Fibroblast of the aortic adventitia (primary cell): ENCODE data around the gene HYAL3. TPM values are rescaled to one million over a fixed set of nuclear protein-coding genes. Genes with fewer than 3 reads are reported as not detected.
"Not testable (repeated sequence)": the region's sequence is repeated elsewhere in the genome, so short reads cannot be mapped to it uniquely, and the experiment has no call there.

Experiments
- DNase-seq: peaks from one replicate; pipeline ENCODE4 v3.0.0-alpha.2; 2010; ENCODE audit warnings: low read depth
- H3K4me3 ChIP-seq: 2 replicates; pipeline ENCODE4 v1.5.1; 2011; ENCODE audit warnings: low read depth, mild to moderate bottlenecking, control low read depth, low read length, moderate library complexity
- total RNA-seq: library from RNA; depleted of rRNA; stranded (reverse); fragments of >200 nt; gene quantifications from 2 replicates; pipeline ENCODE4 v1.2.3, GENCODE V29; 2012; ENCODE audit warnings: low replicate concordance
- TF ChIP-seq, protein P1 (sequence below): IDR thresholded peaks from 2 replicates; pipeline ENCODE4 v1.5.1; 2011; ENCODE audit warnings: mild to moderate bottlenecking, low read length, control low read depth, inconsistent platforms; ENCODE audit not compliant: insufficient read depth

The HYAL3 gene
- total RNA-seq, 1 donor = 3.1 TPM

DNA sequence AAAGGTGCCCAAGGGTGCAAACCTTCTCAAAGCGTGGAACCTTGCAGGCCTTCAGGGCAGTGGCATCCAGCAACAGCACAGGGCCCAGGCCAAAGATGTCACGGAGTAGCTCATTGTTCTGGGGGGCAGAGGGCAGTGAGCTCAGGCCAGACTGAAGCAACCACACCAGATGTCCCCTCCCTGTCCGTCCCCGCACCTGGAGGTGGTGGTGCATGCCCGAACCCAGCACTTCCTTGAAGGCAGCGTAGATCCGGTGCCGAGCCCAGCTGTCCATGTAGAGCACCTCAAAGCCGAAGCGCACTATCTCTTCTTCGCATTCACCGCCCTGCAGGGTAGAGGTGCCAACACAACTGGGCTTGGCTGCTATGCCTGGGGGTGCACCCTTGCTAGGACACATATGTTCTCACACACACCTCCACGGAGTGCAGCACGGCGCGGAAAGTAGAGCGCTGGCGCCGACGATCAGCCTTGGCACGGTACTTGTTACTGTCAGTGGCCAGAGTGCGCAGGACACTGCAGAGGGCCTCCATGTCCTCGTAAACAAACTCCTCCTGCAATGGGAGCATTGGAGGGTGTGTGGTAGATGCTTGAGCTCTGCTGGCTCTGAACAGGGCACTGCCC is 10.7 kb downstream of the HYAL3 start:
- no peak for DNase-seq
- H3K4me3 ChIP-seq = no peak overlapping the region
- TF ChIP-seq, protein P1, sequence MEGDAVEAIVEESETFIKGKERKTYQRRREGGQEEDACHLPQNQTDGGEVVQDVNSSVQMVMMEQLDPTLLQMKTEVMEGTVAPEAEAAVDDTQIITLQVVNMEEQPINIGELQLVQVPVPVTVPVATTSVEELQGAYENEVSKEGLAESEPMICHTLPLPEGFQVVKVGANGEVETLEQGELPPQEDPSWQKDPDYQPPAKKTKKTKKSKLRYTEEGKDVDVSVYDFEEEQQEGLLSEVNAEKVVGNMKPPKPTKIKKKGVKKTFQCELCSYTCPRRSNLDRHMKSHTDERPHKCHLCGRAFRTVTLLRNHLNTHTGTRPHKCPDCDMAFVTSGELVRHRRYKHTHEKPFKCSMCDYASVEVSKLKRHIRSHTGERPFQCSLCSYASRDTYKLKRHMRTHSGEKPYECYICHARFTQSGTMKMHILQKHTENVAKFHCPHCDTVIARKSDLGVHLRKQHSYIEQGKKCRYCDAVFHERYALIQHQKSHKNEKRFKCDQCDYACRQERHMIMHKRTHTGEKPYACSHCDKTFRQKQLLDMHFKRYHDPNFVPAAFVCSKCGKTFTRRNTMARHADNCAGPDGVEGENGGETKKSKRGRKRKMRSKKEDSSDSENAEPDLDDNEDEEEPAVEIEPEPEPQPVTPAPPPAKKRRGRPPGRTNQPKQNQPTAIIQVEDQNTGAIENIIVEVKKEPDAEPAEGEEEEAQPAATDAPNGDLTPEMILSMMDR = no peak

DNA sequence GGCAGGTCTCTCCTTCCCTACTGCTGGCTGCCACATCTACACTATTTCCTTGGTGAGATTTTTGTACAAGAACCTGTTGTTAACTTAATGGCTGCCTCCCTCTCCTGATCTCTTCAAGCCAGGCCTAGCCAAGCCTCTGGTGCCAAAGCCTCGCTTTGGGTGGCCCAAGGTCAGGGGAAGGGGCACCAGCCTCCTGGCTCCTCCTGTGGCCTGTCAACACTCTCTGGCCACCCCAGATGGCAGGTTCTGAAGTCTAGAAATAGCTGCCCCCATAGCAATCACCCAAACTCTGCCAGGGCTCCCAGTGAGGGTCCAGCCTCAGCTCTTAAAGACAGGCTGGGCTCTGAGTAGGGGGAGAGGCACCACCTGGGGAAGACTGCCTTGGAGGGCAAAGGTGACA is 11.9 kb downstream of the HYAL3 start:
- no peak overlapping the region for H3K4me3 ChIP-seq
- DNase-seq = no peak
- TF ChIP-seq, protein P1 = no peak

DNA sequence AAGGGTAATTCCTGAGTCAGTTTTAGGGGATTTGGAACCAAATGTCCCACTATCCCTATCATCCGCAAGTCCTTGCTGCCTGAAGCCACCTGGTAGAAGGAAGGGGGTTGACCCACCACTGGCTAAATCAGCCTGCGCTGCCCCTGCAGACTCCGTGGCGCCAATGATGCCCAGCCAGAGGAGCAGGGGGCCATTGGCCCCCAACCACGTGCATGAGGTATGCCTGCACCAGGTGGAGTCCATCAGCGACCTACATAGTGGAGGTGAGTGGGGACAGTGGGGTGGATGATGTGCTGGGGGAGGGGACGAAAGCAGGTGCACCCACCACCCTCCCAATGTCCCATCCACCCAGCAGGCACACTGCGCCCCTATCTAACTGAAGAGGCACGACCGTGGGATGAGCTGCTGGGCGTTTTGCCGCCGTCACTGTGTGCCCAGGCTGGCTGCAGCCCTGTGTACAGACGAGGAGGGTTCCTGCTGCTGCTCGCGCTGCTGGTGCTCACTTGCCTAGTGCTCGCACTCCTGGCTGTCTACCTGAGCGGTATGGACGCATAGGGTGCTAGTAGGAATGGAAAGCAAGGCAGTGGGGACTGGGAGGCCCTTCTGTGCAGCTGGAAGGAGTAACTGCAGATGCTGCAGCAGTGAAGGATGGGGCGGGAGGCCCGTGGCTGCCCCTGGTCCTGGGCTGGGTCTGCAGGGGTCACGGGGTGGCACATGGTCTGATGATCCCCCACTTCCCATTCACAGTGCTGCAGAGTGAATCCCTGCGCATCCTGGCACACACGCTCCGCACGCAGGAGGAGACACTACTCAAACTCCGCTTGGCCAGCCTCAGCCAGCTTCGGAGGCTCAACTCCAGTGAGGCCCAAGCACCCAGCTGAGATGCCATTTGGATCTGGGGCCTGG is 12.6 kb downstream of the HYAL3 start:
- no peak for DNase-seq
- TF ChIP-seq, protein P1 = no peak

DNA sequence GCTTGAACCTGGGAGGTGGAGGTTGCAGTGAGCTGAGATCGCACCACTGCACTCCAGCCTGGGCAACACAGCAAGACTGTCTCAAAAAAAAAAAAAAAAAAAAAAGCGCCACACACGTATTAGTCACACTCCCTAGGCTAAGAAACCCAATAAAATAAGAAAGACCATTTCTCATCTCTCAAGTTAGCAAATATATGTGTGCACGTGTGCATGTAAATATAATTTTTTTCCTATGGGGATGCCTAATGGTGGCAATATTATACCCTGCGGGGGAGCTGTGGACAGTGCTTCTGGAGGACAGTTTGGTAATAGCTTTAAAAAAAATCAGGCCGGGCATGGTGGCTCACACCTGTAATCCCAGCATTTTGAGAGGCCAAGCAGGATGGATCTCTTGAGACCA is 15.1 kb downstream of the HYAL3 start:
- not testable (repeated sequence) for DNase-seq, H3K4me3 ChIP-seq

More for the DNA sequence above, 12.6 kb downstream of the HYAL3 start:
- no peak overlapping the region for H3K4me3 ChIP-seq

DNA sequence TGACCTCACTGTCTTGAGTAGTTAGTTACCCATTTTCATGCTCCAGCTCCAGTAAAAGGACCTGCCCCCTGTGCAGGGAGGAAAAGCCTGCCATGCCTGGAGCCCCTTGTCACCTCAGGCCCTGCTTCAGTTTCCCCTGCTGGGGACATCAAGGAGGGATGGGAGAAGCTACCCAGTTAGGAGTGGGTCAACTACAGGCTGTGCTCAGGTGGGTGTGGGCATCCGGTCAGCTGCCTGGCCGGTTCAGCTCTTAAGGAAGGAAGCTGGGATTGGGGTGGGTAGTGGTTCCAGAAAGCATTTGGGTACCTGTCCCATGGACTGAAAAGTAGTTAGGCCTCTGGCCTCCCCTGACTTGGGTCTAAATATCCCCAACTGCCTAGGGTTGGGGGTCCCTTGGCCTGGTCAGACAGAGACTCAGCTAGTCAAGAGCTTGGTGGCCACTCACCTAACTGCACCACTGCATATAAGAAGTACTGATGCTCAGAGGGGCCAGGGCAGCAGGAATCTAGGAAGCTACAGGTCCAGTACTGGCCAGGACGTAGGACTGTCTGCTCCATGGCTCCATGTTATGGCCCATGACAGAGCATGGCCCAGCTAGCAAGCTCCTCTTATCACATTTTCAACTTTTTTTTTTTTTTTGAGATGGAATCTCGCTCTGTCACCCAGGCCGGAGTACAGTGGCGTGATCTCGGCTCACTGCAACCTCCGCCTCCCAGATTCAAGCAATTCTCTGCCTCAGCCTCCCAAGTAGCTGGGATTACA is 19.8 kb downstream of the HYAL3 start:
- H3K4me3 ChIP-seq = no peak overlapping the region
- no peak for DNase-seq
- TF ChIP-seq, protein P1 = no peak

DNA sequence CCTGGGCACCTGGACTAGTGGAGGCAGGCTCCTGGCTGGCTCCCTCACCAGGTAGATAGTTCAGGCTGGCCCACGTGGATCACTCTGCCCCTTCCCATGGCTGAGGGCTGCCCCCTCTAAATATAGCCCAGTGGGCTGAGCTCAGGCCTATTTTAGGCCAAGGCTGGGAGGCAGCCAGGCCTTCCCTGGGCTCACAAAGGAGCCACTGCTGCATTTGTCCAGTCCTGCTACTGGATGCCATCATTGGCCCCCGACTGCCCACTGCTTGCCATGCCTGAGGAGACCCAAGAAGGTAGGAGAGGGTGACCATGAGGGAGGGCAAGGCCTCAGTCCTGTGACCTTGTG is 20.4 kb downstream of the HYAL3 start, which contains the start of gene LSMEM2:
Gene LSMEM2 (plus strand): TSS at position 208 of the 345 bp plus-strand sequence. CDS start 27 bp downstream, at position 235.
- H3K4me3 ChIP-seq = no peak within 1 kb of the TSS
- TF ChIP-seq, protein P1 = no peak
- no peak for DNase-seq
